Ammon's horn (tissue), 1 donor: ENCODE measurements around the gene GRIN1.

Source experiments
- DNase-seq: peaks from one replicate; pipeline ENCODE4 v3.0.0-alpha.2; 2016; ENCODE audit warnings: low spot score

Gene GRIN1

DNA sequence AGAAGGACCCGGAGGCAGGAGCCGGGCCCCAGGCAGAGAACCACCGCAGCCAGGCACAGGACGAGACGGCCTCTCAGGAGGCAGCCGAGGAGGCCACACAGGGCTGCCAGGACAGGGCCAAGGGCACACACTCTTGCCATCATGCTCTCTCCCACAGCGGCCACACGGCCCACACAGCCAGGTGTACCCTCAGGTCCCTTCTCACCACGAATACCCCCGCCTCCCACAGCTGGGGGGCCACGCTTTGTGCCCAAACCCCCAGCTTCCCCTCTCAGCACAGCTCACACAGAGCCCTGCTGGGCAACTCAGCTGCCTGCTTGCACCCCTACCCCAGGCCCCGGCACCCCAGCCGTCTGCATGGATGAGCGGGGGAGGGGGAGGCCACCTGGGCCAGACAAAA lies 54.8 kb downstream of the GRIN1 start:
- no peak for DNase-seq

DNA sequence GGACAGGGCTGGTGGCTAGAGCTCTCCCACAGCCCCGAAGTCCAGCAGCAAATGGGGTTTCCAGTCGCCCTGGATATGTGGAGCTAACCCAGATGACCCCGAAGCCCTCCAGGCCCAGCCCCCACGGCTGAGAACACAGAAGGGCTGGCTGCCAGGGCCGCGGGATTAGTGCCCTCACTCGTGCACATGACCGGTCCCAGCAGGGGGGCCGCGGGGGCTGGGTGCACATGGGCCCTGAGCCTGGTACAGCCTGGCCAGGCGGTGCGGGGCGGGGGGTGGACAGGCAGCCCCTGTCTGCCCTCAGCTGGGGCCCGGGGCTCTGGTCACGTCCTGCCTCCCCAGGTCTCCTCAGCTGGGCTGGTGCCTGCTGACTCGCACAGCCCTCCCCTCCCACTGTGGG lies 55.4 kb downstream of the GRIN1 start:
- DNase-seq: peak; percentile 93

DNA sequence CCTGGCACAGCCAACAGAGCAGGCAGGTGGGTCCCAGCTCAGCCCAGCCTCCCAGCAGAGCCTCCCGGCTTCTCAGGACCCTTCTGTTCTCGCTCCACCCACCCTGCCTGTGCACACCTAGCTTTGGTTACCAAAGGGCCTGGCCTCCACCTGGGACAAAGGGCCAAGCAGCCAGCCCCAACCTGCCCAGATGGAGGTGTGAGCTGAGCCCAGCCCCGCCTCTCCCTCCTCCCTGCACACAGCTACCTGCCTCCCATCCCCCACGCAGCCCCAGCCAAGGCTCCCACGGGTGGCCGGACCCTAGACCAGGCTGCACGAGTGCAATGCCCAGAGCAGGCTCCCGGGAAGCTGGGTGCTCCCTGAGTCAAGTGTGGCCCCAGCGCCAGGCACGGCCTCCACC lies 56.0 kb downstream of the GRIN1 start:
- DNase-seq: no peak

DNA sequence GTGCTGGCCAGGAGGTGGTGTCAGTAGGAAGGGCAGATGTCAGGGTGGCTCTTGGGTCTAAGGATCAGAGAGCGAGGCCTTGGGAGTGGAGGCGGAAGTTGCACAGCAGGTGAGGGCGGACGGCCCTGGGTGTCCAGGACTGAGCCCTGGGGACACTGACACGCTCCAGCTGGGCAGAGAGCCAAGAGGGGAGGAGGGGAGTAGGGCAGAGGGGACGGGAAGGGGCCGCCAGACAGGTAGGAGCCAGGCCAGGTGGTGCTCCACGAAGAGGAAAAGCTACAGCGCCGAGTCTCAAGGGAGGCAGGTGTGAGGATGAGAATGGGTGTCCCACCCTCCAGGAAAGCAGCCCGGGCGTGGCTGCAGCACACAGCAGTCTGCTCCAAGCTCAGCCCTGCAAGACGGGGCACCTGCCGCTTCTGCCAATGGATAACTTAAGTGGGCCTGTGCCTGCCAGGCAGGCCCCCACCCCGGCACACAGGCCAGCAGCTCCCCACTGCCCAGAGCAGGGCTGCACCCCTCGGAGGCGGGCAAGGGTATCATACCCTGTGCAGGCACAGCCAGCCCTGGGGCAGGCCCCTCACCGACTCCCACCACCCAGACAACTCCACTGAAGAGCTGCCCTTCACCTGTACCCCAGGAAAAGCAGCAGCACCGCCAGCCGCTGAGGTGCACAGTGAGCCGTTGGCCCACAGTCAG lies 56.7 kb downstream of the GRIN1 start:
- no peak for DNase-seq

DNA sequence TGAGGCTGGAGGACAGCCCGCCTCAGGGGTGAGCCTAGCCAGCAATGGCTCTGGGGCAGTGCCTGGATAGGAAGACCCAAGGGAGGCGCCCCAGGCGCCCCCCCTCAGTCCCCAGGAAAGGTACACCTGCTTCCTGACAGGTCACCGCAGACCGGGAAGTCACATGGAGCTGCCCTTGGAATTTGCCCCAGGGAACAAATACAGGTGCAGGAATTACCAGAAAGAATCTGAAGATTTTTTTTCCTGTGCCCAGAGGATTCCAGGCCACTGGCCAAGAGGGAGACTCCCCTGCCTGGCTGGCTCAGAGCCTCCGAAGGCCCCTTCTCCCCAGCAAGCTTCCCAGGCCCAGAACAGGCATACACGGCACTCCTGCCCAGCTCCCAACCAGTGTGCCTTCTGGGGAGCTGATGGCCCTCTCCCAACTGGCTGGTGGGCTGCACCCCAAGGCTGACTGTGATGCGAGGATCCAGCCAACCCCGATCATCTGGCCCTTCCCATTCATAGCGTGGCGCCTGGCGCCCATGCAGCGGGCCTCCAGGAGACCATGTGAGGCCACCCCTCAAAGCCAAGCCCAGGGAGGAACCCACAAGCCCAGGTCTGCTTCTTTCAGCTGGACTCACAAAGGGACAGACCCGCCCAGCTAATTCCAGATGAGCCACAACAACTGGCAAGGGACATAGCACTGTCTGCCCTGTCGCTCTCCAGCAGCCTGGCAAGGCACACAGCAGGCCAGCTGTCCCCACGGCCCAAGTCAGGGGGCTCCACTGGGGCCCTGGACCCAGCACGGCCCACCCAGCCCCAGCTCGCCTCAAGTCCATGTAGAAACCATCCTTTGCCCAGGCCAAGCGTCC lies 59.3 kb downstream of the GRIN1 start:
- no peak for DNase-seq

DNA sequence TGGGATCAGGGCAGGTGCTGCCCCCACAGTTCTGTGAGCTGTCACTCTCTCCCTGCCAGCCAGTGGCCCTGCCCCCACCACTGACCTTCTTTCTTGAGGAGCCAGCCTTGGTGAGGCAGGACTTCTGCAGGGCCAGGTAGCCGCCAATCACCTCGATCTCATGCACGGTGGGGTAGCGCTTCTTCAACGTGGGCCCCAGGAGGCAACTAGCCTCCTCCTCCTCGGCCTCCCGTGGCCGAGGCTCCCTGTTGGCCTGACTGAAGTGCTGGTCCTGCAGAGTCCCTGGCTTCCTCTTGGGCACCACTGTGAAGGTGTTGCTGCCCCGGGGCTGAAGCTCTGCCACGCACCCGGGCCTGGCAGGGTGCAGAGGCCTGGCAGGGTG lies 59.9 kb downstream of the GRIN1 start:
- DNase-seq: no peak

DNA sequence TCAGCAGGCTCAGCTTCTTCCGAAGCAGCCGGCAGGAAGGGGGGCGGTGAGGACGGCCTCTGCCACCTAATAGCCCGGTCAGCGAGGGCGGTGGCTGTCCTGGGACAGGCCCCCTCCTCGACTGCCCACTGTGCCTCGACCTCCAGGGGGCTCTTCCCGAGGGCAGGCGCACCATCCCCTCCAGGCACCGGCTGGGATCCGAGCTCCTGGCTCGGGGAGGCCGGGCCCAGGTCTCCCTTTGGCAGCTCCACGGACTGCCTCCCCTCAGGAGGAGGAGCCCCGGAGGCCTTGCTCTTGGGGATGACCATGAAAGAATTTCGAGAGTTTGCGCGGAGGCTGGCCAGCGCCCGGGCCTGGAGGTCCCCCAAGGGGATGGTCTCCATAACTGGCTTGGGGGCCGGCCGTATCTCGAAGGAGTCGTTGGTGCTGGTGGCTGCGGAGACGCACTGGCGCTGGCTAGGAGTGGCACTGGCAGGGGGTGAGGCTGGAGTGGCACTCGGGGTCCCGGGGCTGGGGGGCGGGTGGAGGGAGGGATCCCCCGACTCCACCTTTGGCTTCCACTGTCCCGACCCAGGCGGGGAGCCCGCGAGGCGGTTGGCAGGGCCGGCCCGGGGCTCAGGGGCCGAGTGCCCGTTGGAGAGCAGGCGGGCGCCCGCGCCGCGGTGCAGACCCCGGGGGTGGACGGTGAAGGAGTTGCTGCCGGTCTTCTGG lies 60.6 kb downstream of the GRIN1 start:
- no peak for DNase-seq

DNA sequence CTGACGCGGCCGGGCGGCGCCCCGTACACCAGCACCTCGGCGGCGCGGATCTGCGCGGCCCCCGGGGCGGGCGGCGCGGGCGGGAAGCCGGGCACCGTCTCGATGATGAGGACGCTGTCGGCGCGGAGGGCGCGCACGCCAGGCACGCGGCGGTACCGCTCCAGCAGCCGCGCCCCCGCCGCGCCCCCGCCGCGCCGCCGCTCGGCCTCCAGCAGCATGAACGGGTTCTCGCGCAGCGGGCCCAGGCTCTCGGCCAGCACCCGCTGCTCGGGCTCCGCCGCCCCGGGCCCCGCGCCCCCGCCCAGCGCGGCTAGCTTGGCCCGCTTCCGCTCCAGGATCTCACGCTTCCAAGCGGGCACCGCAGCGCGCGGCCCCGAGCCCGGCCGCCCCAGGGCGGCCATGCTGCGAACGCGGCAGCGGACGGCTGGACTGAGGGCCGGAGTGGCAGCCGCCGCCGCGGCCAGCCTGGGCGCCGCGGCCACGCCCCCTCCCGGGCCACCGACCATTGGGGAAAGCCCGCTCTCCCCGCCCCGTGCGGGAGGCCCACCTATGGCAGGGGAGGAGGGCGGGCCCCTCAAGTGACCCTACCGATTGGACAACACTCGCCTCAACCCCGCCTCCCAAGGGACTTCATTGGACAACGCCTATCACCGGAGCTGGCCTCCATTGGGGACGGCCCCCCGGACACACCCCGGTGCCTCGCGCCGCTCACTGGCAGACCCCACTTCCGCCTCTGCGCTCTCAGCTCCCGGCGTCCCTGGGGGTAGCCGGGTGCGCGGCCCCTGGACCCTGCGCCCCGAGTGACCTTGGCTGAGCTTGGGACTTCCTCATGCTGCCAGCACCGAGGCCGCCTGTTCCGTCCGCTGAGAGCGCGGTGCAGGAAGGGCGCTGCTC lies 61.6 kb downstream of the GRIN1 start, which contains the start of gene TPRN:
TSS of gene TPRN (minus strand) at position 431 of the 894 bp plus-strand sequence. CDS start at position 401, 30 bp downstream.
- DNase-seq: peak; percentile 99

DNA sequence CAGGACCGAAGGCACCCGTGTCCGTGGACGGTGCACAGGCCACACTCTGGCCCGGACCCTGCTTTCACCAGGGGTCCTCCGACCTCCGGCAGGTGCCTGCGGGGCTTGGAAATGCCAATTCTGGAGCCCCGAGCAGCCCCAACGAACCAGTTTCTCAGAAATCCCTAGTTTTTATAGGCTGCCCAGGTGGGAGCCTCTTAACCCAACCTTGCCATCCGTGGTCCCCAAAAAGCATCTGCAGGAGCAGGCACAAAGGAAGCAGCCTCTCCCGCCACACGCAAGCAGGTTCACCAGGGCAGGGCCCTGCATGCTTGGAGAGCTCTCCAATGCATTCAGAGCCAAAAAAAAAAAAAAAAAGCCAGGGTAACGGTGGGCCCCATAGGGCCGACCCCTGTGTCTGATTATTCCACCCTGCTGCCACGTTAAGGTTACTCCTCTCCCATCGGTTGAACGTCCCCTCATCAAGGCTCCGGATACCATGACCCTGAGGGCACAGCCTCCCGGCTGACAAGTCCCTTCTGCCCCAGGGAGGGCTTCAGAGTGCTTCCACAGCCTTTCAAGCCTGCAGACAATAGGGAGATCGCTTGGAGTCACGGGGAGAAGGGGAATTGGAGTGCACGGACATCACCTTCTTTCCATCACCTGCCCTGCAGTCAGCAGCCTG lies 62.4 kb downstream of the GRIN1 start:
- DNase-seq: no peak

DNA sequence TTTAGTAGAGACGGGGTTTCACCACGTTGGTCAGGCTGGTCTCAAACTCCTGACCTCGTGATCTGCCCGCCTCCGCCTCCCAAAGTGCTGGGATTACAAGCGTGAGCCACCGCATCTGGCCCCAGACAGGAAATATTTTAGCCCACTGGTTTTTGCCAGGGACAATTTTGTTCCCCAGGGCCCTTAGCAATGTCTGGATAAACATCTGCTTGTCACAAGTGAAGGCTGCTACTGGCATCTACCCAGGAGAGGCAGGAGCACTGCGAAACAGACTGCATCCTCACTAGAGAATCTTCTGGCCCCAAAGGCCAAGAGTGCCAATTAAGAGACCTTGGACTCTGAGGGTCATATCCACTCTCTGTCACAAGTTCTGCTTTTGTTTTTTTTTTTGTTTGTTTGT lies 64.0 kb downstream of the GRIN1 start:
- no peak for DNase-seq

DNA sequence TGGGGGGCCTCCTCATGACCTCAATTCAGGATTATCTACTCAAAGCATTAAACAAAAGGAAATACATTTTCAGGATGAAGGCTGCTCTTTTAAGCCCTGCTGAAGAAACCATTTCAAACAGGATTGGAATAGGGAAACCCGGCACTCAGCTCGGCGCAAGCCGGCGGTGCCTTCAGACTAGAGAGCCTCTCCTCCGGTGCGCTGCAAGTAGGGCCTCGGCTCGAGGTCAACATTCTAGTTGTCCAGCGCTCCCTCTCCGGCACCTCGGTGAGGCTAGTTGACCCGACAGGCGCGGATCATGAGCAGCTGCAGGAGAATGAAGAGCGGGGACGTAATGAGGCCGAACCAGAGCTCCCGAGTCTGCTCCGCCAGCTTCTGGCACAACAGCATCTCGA lies 65.8 kb downstream of the GRIN1 start:
- DNase-seq: no peak

DNA sequence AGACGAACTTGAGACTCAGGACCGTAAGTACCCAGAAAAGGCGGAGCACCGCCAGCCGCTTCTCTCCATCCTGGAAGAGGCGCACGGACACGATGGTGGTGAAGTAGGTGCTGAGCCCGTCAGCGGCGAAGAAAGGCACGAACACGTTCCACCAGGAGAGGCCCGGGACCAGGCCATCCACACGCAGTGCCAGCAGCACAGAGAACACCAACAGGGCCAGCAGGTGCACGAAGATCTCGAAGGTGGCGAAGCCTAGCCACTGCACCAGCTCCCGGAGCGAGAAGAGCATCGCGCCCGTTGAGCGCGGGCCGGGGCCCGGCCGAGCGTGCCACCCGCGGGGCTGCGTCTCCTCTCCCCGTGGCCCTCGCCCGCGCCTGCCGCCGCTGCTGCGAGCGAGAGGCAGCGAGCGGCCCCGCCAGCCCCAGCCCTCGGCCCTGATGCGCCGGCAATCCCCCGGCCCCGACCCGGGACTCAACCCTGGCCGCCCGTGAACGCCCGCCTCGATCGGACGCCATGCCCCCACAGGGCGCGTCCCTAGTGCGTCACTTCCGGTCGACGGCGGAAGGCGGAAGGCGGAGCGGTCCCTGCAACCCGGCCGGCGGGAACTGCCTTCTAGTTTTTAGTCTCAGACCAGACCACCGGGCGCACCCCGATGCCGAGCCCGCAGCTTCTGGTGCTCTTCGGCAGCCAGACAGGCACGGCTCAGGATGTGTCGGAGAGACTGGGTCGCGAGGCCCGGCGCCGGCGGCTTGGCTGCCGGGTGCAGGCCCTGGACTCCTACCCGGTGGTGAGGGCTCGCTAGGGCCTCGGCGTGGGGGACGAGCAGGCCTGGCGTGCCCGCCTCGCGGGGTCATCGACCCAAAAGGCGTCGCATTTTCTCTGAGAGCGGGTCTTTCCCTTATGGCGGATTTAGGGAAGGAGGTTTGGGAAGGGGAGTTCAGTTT lies 66.4 kb downstream of the GRIN1 start, which contains the start of the genes NDOR1 and TMEM203:
TSS of gene NDOR1 (plus strand) at position 575 of the 944 bp plus-strand sequence. CDS start at position 653, 78 bp downstream.
TSS of gene TMEM203 (minus strand) at position 523 of the 944 bp plus-strand sequence. CDS start at position 289, 234 bp downstream.
- peak; percentile 94 for DNase-seq

DNA sequence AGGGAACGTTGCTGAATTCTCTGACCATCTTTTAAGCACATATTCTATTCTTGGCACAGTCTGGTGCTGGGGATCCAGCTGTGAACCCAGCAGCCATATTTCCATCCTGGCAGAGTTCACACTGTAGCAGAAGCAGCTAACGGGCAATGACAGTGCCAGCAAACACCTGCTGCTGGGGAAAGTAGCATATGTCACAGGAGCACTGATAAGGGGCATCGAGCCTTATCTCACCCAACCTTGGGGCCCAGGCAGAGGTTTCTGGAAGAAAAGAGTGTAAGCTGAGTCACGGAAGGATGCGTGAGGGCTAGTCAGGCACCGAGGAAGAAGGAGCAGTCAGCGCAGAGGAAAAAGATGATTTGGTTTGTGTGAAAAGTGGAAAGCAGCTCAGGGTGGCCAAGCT lies 67.6 kb downstream of the GRIN1 start:
- no peak for DNase-seq

DNA sequence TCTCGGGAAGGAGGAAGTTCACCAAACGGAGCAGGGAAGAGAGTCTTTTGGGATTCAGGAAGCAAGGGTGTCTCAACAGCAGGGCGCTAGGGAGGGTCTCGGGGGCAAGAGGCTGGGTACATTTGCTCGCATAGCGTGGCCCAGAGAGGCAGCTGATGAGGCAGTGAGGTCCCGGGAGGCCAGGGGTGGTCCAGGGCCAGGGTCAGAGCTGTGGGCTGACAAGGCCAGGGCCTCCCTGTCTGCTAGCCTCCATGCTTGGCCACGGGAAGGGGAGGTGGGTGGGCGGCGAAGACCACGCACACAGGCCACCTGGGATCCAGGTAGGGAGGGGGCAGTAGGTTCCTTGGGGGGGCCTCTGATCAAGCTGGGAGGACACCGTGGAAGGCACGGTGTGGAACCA lies 72.6 kb downstream of the GRIN1 start:
- DNase-seq: no peak

DNA sequence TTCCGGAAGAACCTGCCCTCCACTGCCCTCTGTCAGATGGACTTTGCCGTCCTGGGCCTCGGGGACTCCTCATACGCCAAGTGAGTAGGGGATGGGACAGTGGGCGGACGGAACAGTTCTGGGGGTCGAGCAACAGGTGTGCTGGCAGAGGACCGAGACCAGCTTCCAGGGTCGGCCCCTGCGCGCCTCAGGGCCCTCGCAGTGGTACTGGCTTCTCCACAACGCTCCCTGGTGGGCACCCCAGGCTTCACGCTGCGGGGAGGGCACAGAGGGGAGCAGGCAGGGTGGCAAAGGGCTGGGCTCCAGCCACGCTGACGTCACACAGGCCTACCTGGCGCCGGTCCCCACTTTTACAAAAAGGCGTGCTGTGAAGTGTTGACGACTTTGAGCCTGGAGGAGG lies 73.6 kb downstream of the GRIN1 start:
- no peak for DNase-seq

DNA sequence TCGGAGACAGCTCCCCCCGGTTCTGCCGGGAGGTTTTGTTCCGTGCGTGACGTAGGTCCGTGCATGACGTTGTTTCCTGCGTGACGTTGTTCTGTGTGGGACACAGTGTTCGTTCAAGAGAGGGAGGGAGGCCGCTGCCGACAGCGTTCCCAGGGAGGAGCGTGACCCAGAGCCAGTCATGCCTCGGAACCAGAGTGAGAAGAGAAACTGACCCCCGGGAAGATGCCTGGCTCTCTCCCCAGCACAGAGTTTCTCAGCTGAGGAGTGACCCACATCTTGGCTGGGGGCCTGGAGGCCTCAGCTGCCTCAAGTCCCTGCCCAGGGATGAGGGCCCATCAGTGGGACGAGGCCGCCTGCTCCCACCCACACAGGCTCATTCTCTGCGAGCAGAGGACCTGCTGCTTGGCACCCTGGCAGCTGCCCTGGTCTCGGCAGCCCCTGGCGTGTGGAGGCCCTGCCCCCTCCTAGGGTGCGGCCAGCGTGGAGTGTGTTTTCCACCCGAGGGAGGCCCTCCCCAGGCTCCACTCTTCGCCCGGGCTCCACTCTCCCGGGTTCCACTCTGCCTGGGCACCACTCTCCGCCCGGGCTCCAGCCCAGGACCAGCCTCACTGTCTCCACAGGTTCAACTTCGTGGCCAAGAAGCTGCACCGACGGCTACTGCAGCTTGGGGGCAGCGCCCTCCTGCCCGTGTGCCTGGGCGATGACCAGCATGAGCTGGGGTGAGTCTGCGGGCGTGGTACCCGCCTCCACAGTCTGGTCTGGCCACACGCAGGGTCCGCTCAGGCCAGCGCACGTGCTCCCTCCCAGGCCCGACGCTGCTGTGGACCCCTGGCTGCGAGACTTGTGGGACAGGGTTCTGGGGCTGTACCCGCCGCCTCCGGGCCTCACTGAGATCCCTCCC lies 74.5 kb downstream of the GRIN1 start:
- DNase-seq: no peak

DNA sequence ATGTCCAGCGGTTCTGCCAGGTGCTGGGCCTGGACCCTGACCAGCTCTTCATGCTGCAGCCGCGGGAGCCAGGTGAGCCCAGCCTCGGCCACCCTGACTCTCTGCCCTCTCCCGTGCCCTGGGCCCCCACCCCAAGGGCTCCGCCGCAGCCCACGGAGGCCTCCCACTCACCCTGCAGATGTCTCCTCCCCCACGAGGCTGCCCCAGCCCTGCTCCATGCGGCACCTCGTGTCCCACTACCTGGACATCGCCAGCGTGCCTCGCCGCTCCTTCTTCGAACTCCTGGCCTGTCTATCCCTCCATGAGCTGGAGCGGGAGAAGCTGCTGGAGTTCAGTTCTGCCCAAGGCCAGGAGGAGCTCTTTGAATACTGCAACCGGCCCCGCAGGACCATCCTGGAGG lies 75.7 kb downstream of the GRIN1 start:
- no peak for DNase-seq

DNA sequence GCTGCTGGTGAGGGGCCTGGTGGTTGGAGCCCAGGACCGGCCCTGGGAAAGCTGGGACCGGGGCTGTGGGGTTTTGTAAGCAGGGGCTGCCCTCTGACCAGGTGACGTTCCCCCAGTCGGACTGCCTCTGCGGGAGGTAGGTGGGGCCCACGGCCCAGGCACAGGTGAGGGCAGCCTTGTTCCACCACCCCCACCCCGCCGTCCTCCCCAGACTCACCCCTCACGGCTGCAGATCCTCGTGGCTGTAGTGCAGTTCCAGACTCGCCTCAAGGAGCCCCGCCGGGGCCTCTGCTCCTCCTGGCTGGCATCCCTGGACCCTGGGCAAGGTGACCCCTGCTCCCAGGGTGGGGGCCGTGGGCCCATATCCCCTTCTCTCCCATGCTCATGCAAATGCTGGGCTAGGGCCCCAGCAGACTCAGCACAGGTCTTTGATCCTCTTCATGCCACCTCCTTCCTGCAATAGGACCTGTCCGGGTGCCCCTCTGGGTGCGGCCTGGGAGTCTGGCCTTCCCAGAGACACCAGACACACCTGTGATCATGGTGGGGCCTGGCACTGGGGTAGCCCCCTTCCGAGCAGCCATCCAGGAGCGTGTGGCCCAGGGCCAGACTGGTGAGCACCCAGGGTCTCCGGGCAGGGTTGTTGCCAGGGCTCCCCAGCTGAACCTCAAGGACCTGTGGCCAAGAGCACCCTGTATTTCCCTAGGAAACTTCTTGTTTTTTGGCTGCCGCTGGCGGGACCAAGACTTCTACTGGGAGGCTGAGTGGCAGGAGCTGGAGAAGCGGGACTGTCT lies 76.4 kb downstream of the GRIN1 start:
- no peak for DNase-seq
